ENCODE data around the gene CD48. TPM values are rescaled to one million over a fixed set of nuclear protein-coding genes. Genes with fewer than 3 reads are reported as not detected.

The CD48 gene
- total and polyA plus RNA-seq, 7 experiments from 2014 or later, result 200 to 438 (median 353) TPM

- peak overlapping the region; percentile 65 for H3K27ac ChIP-seq (ENCODE audit: low read depth, low read length)
- H3K9me3 Mint-ChIP-seq, result peaks cover 0 to 16% (median 7%) of the 10 kb centered on the region in 11 donors
- H3K4me1 Mint-ChIP-seq, result peaks cover 69 to 95% (median 89%) of the 10 kb centered on the region in 7 donors
- peak overlapping the region in 8 of 10 donors; percentile 7 to 70 (median 46) for H3K4me3 Mint-ChIP-seq
- H3K27me3 ChIP-seq (ENCODE audit: control insufficient read depth in 2 of 2, insufficient read depth in 2 of 2, low read length in 2 of 2), result no peaks in the 10 kb centered on the region
- DNase-seq (no peak), ATAC-seq (no peak)
- intact Hi-C loops (cut with micrococcal nuclease), result no loop called here
- ChIA-PET CTCF (interaction anchor here (0.8 to 3.4 kb wide), 5 partner anchors 11 to 83 kb away, joined by 3 to 19 read pairs (median 10); no protein-coding TSS in a partner anchor), POLR2A (interaction anchor here (0.6 to 4.3 kb wide), 2 partner anchors 18 to 22 kb away, joined by 3 to 17 read pairs; no protein-coding TSS in a partner anchor)
- H3K27me3 Mint-ChIP-seq, result no peaks in the 10 kb centered on the region
- H3K36me3 Mint-ChIP-seq, result peaks cover 24 to 75% (median 59%) of the 10 kb centered on the region in 5 donors
- peaks cover 18 to 46% (median 19%) of the 10 kb centered on the region in 3 experiments for H3K36me3 ChIP-seq (ENCODE audit: control insufficient read depth in 2 of 3, insufficient read depth in 3 of 3, low read length in 3 of 3)
- H3K27ac Mint-ChIP-seq, result peak overlapping the region; percentile 80 to 95 (median 91)
- H3K4me1 ChIP-seq (ENCODE audit: control insufficient read depth in 2 of 2, insufficient read depth in 2 of 2, low read length in 2 of 2), result peaks cover 53 to 57% of the 10 kb centered on the region in 2 donors
- H3K9me3 ChIP-seq (ENCODE audit: control insufficient read depth in 2 of 3, low read length in 3 of 3), result no peaks in the 10 kb centered on the region
- no peak overlapping the region for H3K4me3 ChIP-seq (ENCODE audit: low read length)
Observed at GRCh38 chr1:160685266-160685665, 26.4 kb downstream of the CD48 start.

- Mint-ChIP-seq H3K4me1 (peaks cover 58 to 90% (median 71%) of the 10 kb centered on the region in 7 donors), H3K36me3 (peaks cover 26 to 80% (median 58%) of the 10 kb centered on the region in 5 donors), H3K27ac (peak overlapping the region; percentile 80 to 95 (median 91)), H3K9me3 (peaks cover 0 to 16% (median 7%) of the 10 kb centered on the region in 11 donors), H3K27me3 (no peaks in the 10 kb centered on the region), H3K4me3 (peak overlapping the region; percentile 30 to 70 (median 54))
- H3K27ac ChIP-seq (ENCODE audit: low read depth, low read length), result peak overlapping the region; percentile 65
- CTCF ChIA-PET, result interaction anchor here (0.7 to 6.3 kb wide), 25 partner anchors 9 to 271 kb away, joined by 3 to 104 read pairs (median 4); partner anchors contain the start of genes ITLN2, LY9 and SLAMF7
- H3K27me3 ChIP-seq (ENCODE audit: control insufficient read depth in 2 of 2, insufficient read depth in 2 of 2, low read length in 2 of 2), result no peaks in the 10 kb centered on the region
- no peaks in the 10 kb centered on the region for H3K9me3 ChIP-seq (ENCODE audit: control insufficient read depth in 2 of 3, low read length in 3 of 3)
- ATAC-seq (peak; percentile 35), DNase-seq (peak in 1 of 9 donors; percentile 31)
- POLR2A ChIA-PET, result interaction anchor here (0.6 to 4.3 kb wide), 13 partner anchors 8 to 271 kb away, joined by 3 to 18 read pairs (median 5); partner anchors contain the start of gene CD48
- intact Hi-C loops (cut with micrococcal nuclease), result loop anchor here in 1 of 2 donors (1.0 kb wide), 3 partner anchors 8 to 29 kb away; no protein-coding TSS in a partner anchor
- peaks cover 26 to 64% (median 27%) of the 10 kb centered on the region in 3 experiments for H3K36me3 ChIP-seq (ENCODE audit: control insufficient read depth in 2 of 3, insufficient read depth in 3 of 3, low read length in 3 of 3)
- H3K4me1 ChIP-seq (ENCODE audit: control insufficient read depth in 2 of 2, insufficient read depth in 2 of 2, low read length in 2 of 2), result peaks cover 48 to 49% of the 10 kb centered on the region in 2 donors
- no peak overlapping the region for H3K4me3 ChIP-seq (ENCODE audit: low read length)
Observed at GRCh38 chr1:160682983-160683865, 28.4 kb downstream of the CD48 start.

GRCh38 chr1:160681891-160682140, 29.8 kb downstream of the CD48 start:
- peaks cover 26 to 78% (median 44%) of the 10 kb centered on the region in 5 donors for H3K36me3 Mint-ChIP-seq
- Histone ChIP-seq H3K9me3 (ENCODE audit: control insufficient read depth in 2 of 3, low read length in 3 of 3) (no peaks in the 10 kb centered on the region), H3K27ac (ENCODE audit: low read depth, low read length) (peak overlapping the region; percentile 65), H3K4me1 (ENCODE audit: control insufficient read depth in 2 of 2, insufficient read depth in 2 of 2, low read length in 2 of 2) (peaks cover 48 to 49% of the 10 kb centered on the region in 2 donors), H3K4me3 (ENCODE audit: low read length) (no peak overlapping the region), H3K36me3 (ENCODE audit: control insufficient read depth in 2 of 3, insufficient read depth in 3 of 3, low read length in 3 of 3) (peaks cover 26 to 72% (median 30%) of the 10 kb centered on the region in 3 experiments), H3K27me3 (ENCODE audit: control insufficient read depth in 2 of 2, insufficient read depth in 2 of 2, low read length in 2 of 2) (no peaks in the 10 kb centered on the region)
- peaks cover 55 to 92% (median 57%) of the 10 kb centered on the region in 7 donors for H3K4me1 Mint-ChIP-seq
- no peaks in the 10 kb centered on the region for H3K27me3 Mint-ChIP-seq
- H3K27ac Mint-ChIP-seq, result peak overlapping the region; percentile 76 to 96 (median 90)
- H3K4me3 Mint-ChIP-seq, result peak overlapping the region in 3 of 10 donors; percentile 47 to 70 (median 68)
- POLR2A ChIA-PET, result interaction anchor here (1.1 to 3.2 kb wide), 5 partner anchors 10 to 43 kb away, joined by 3 to 15 read pairs (median 5); partner anchors contain the start of gene CD48
- CTCF ChIA-PET, result interaction anchor here (0.5 to 6.3 kb wide), 24 partner anchors 8 to 946 kb away, joined by 3 to 104 read pairs (median 5); partner anchors contain the start of genes CD48 and ITLN2
- intact Hi-C loops (cut with micrococcal nuclease), result loop anchor here (1.0 kb wide), 9 partner anchors 10 to 308 kb away; no protein-coding TSS in a partner anchor
- peaks cover 0 to 6% (median 5%) of the 10 kb centered on the region in 11 donors for H3K9me3 Mint-ChIP-seq
- no peak for DNase-seq
- ATAC-seq, result peak; percentile 12

- H3K27me3 Mint-ChIP-seq, result no peaks in the 10 kb centered on the region
- peak; percentile 77 to 90 (median 87) for DNase-seq
- peak overlapping the region in 3 of 10 donors; percentile 1 to 70 (median 68) for H3K4me3 Mint-ChIP-seq
- H3K4me1 Mint-ChIP-seq, result peaks cover 51 to 91% (median 52%) of the 10 kb centered on the region in 7 donors
- Histone ChIP-seq H3K9me3 (ENCODE audit: control insufficient read depth in 2 of 3, low read length in 3 of 3) (no peaks in the 10 kb centered on the region), H3K4me1 (ENCODE audit: control insufficient read depth in 2 of 2, insufficient read depth in 2 of 2, low read length in 2 of 2) (peaks cover 47% of the 10 kb centered on the region in 2 donors), H3K27me3 (ENCODE audit: control insufficient read depth in 2 of 2, insufficient read depth in 2 of 2, low read length in 2 of 2) (no peaks in the 10 kb centered on the region), H3K27ac (ENCODE audit: low read depth, low read length) (peak overlapping the region; percentile 65), H3K4me3 (ENCODE audit: low read length) (no peak overlapping the region), H3K36me3 (ENCODE audit: control insufficient read depth in 2 of 3, insufficient read depth in 3 of 3, low read length in 3 of 3) (peaks cover 26 to 73% (median 31%) of the 10 kb centered on the region in 3 experiments)
- POLR2A ChIA-PET, result interaction anchor here (0.6 to 3.2 kb wide), 9 partner anchors 9 to 89 kb away, joined by 3 to 15 read pairs (median 5); partner anchors contain the start of gene CD48
- intact Hi-C loops (cut with micrococcal nuclease), result loop anchor here (1.0 kb wide), 9 partner anchors 11 to 309 kb away; no protein-coding TSS in a partner anchor
- peaks cover 23 to 74% (median 39%) of the 10 kb centered on the region in 5 donors for H3K36me3 Mint-ChIP-seq
- H3K9me3 Mint-ChIP-seq, result peaks cover 0 to 2% (median under 1%) of the 10 kb centered on the region in 11 donors
- peak overlapping the region; percentile 76 to 96 (median 90) for H3K27ac Mint-ChIP-seq
- CTCF ChIA-PET, result interaction anchor here (0.5 to 6.3 kb wide), 39 partner anchors 9 to 947 kb away, joined by 3 to 104 read pairs (median 5); partner anchors contain the start of genes CD48 and ITLN2
- peak; percentile 98 for ATAC-seq
Observed at GRCh38 chr1:160681066-160681890, 30.3 kb downstream of the CD48 start.

- intact Hi-C loops (cut with micrococcal nuclease), result no loop called here
- Histone ChIP-seq H3K36me3 (ENCODE audit: control insufficient read depth in 2 of 3, insufficient read depth in 3 of 3, low read length in 3 of 3) (peaks cover 26 to 76% (median 31%) of the 10 kb centered on the region in 3 experiments), H3K27ac (ENCODE audit: low read depth, low read length) (peak overlapping the region; percentile 19), H3K9me3 (ENCODE audit: control insufficient read depth in 2 of 3, low read length in 3 of 3) (no peaks in the 10 kb centered on the region), H3K4me1 (ENCODE audit: control insufficient read depth in 2 of 2, insufficient read depth in 2 of 2, low read length in 2 of 2) (peaks cover 44 to 46% of the 10 kb centered on the region in 2 donors), H3K27me3 (ENCODE audit: control insufficient read depth in 2 of 2, insufficient read depth in 2 of 2, low read length in 2 of 2) (no peaks in the 10 kb centered on the region), H3K4me3 (ENCODE audit: low read length) (no peak overlapping the region)
- POLR2A ChIA-PET, result interaction anchor here (1.0 to 2.0 kb wide), 3 partner anchors 9 to 58 kb away, joined by 3 to 5 read pairs (median 5); no protein-coding TSS in a partner anchor
- Mint-ChIP-seq H3K27me3 (no peaks in the 10 kb centered on the region), H3K9me3 (no peaks in the 10 kb centered on the region), H3K27ac (peak overlapping the region in 7 of 9 donors; percentile 29 to 90 (median 71)), H3K4me1 (peaks cover 43 to 87% (median 44%) of the 10 kb centered on the region in 7 donors), H3K36me3 (peaks cover 18 to 68% (median 30%) of the 10 kb centered on the region in 5 donors), H3K4me3 (no peak overlapping the region)
- CTCF ChIA-PET, result interaction anchor here (0.6 to 6.3 kb wide), 30 partner anchors 8 to 326 kb away, joined by 3 to 104 read pairs (median 5); partner anchors contain the start of gene CD48
- no peak for DNase-seq
- ATAC-seq, result no peak
Observed at GRCh38 chr1:160680399-160680798, 31.2 kb downstream of the CD48 start.
